K562 (cell line): ENCODE measurements around the gene CCND3. TPM values are rescaled to one million over a fixed set of nuclear protein-coding genes. Genes with fewer than 3 reads are reported as not detected.

Experiments used
- ETV6 ChIP-seq, 3 experiments: fragments of 150-350 bp in 1 of 3; sonication (generic) in 1 of 3; formaldehyde crosslinking in 1 of 3; IDR thresholded peaks; 2 replicates each; pipeline versions ENCODE4 v1.6.1 to v1.8.0; 2014 to 2022; ENCODE audit warnings: borderline replicate concordance in 2 of 3, low read depth in 2 of 3, antibody characterized with exemption in 1 of 3, low read length in 1 of 3, mild to moderate bottlenecking in 1 of 3, missing genetic modification reagents in 1 of 3
- GTF2A2 ChIP-seq: IDR thresholded peaks from 2 replicates; pipeline ENCODE4 v1.6.1; 2016; ENCODE audit warnings: mild to moderate bottlenecking, missing genetic modification characterization, missing compliant biosample characterization
- KAT2B ChIP-seq: IDR thresholded peaks from one replicate; pipeline ENCODE4 v1.6.1; 2012; ENCODE audit warnings: low read depth, mild to moderate bottlenecking, control low read depth, inconsistent platforms, low read length, moderate library complexity
- PHB ChIP-seq: fragments of 250-450 bp; sonication (Bioruptor Pico); IDR thresholded peaks from 2 replicates; pipeline ENCODE4 v1.5.0; 2021
- SMARCA4 ChIP-seq: fragments of 450-650 bp; IDR thresholded peaks from 2 replicates; pipeline ENCODE4 v1.6.1; 2016
- SNIP1 ChIP-seq: fragments of 450-650 bp; IDR thresholded peaks from 2 replicates; pipeline ENCODE4 v1.7.1; 2017; ENCODE audit warnings: low read depth, mild to moderate bottlenecking
- WHSC1 ChIP-seq: IDR thresholded peaks from one replicate; pipeline ENCODE4 v1.6.1; 2012; ENCODE audit warnings: low read length, control low read depth, inconsistent platforms
- ZKSCAN1 ChIP-seq: fragments of 150-350 bp; IDR thresholded peaks from 2 replicates; pipeline ENCODE4 v1.6.1; 2016; ENCODE audit warnings: low read depth, low read length
- ZNF134 ChIP-seq: fragments of 250-450 bp; sonication (Bioruptor Pico); conservative IDR thresholded peaks from 2 replicates; pipeline ENCODE4 v1.4.0; 2020
- ZNF143 ChIP-seq: sonication (generic); formaldehyde crosslinking; IDR thresholded peaks from 2 replicates; pipeline ENCODE4 v1.9.0; 2022; ENCODE audit warnings: mild to moderate bottlenecking, missing genetic modification reagents
- ZNF3 ChIP-seq: fragments of 250-450 bp; sonication (Bioruptor Pico); IDR thresholded peaks from 2 replicates; pipeline ENCODE4 v1.5.0; 2021; ENCODE audit warnings: mild to moderate bottlenecking, moderate library complexity
- ZNF431 ChIP-seq: sonication (generic); formaldehyde crosslinking; IDR thresholded peaks from 2 replicates; pipeline ENCODE4 v1.8.0; 2022; ENCODE audit warnings: mild to moderate bottlenecking, missing genetic modification reagents
- ZNF79 ChIP-seq: fragments of 250-450 bp; sonication (Bioruptor Pico); IDR thresholded peaks from 2 replicates; pipeline ENCODE4 v1.4.0; 2020; ENCODE audit warnings: low read depth, mild to moderate bottlenecking, moderate library complexity
- polyA plus RNA-seq, 8 experiments: library from polyadenylated mRNA; depleted of rRNA in 4 of 8; stranded (reverse) in 5 of 8; unstranded in 3 of 8; fragments of >200 nt; fragmentation: Nextera tagmentation in 2 of 8; fragmentation: Illumina TruSeq in 1 of 8; extraction: Ambion mirVana in 2 of 8; extraction: Trizol in 1 of 8; gene quantifications; 2 replicates each; pipeline versions ENCODE4 v1.2.1 to v1.2.3, GENCODE V29; 2011 to 2014; ENCODE audit warnings: inconsistent platforms in 1 of 8, missing spikeins in 1 of 8
- total RNA-seq, 7 experiments: library from RNA; depleted of rRNA in 6 of 7; stranded (reverse); fragments of >200 nt in 6 of 7; fragmentation: Illumina TruSeq in 2 of 7; extraction: Trizol in 2 of 7; gene quantifications; 2 replicates each; pipeline versions ENCODE4 v1.2.1 to v1.2.3, GENCODE V29; 2011 to 2021; ENCODE audit warnings: low replicate concordance in 1 of 7
- TF ChIP-seq, protein P1 (sequence below): fragments of 450-650 bp; IDR thresholded peaks from one replicate; pipeline ENCODE4 v1.6.1; 2018; ENCODE audit warnings: mild to moderate bottlenecking, moderate library complexity; ENCODE audit not compliant: partially characterized antibody
- TF ChIP-seq, protein P2 (sequence below): sonication (generic); formaldehyde crosslinking; IDR thresholded peaks from 2 replicates; pipeline ENCODE4 v1.8.0; 2022; ENCODE audit warnings: missing genetic modification reagents, mild to moderate bottlenecking, moderate library complexity, borderline replicate concordance
- TF ChIP-seq, protein P3 (sequence below): fragments of 250-450 bp; sonication (Bioruptor Pico); IDR thresholded peaks from 2 replicates; pipeline ENCODE4 v1.8.0; 2022; ENCODE audit warnings: moderate library complexity, mild to moderate bottlenecking, inconsistent platforms
- TF ChIP-seq, protein P4 (sequence below): fragments of 450-650 bp; IDR thresholded peaks from 2 replicates; pipeline ENCODE4 v1.6.1; 2016; ENCODE audit warnings: low read depth, mild to moderate bottlenecking, moderate library complexity
- TF ChIP-seq, protein P5 (sequence below): fragments of 450-650 bp; conservative IDR thresholded peaks from 2 replicates; pipeline ENCODE4 v1.6.1; 2016; ENCODE audit warnings: missing genetic modification characterization, low read depth, mild to moderate bottlenecking, control low read depth, missing compliant biosample characterization
- TF ChIP-seq, protein P6 (sequence below): fragments of 250-450 bp; sonication (Bioruptor Pico); IDR thresholded peaks from 2 replicates; pipeline ENCODE4 v1.5.0; 2022; ENCODE audit warnings: mild to moderate bottlenecking

CCND3 gene
- total and polyA plus RNA-seq, 9 of the 15 experiments (the other 6 are each of a cell fraction or from before 2014, with no cell fraction given), result 21.5 to 204 (median 97.4) TPM

DNA sequence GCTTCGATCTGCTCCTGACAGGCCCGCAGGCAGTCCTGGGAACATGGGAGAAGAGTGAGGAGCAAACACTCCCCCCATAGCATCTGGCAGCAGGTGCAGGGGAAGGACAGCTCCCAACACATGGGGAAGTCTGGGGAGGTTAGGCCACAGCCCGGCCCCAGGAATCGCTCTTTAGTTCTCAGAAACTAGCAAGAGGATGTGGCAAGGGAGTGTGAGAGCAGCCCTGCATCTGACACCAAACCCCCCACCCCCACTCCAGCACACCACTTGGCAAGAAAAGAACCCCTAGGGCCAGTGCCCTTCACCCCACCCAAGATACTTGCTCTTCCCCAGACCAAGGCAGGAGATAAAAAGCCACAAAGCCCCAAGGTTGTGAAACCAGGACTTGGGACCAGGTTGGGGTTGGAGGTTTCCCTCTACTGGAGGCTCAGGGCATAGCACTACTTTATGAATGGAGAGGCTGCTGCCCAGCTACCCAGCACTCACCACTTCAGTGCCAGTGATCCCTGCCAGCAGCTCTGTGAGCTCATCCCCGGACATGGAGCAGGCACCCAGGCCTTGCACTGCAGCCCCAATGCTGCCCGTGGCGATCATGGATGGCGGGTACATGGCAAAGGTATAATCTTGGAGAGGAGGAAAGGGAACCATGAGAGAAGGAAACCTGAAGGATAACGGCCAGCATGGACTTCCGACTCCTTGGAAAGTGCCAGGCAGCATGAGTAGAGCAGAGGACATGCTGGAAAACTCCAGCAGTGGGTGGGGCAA is 5.4 kb downstream of the CCND3 start (continued):
- TF ChIP-seq, protein P1, sequence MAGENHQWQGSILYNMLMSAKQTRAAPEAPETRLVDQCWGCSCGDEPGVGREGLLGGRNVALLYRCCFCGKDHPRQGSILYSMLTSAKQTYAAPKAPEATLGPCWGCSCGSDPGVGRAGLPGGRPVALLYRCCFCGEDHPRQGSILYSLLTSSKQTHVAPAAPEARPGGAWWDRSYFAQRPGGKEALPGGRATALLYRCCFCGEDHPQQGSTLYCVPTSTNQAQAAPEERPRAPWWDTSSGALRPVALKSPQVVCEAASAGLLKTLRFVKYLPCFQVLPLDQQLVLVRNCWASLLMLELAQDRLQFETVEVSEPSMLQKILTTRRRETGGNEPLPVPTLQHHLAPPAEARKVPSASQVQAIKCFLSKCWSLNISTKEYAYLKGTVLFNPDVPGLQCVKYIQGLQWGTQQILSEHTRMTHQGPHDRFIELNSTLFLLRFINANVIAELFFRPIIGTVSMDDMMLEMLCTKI, result no peak
- TF ChIP-seq ZNF143 (CRISPR knock-in tag) (peak; percentile 59; the same call in 1 of the 2 replicates), ETV6 (IDR thresholded peaks at IDR 0.05; ENCODE audit: borderline replicate concordance in 1 of 2, low read depth in 2 of 2, low read length in 1 of 2) (peak; percentile 58 to 91; a peak in 3 of 4 replicates), ETV6 (CRISPR knock-in tag; IDR thresholded peaks at IDR 0.05; ENCODE audit: borderline replicate concordance) (0 out of 2 replicates have a peak, but pooled peaks have one; percentile 17), PHB (CRISPR knock-in tag) (peak; percentile 30; the same call in 1 of the 2 replicates), ZNF3 (no peak), ZNF431 (CRISPR knock-in tag) (peak; percentile 69; the same call in 1 of the 2 replicates), ZNF79 (no peak), ZKSCAN1 (peak; percentile 84), GTF2A2 (tag) (no peak), WHSC1 (no peak), SMARCA4 (peak; percentile 84), SNIP1 (no peak), ZNF134 (CRISPR knock-in tag) (no peak), KAT2B (no peak)
- TF ChIP-seq, protein P2, sequence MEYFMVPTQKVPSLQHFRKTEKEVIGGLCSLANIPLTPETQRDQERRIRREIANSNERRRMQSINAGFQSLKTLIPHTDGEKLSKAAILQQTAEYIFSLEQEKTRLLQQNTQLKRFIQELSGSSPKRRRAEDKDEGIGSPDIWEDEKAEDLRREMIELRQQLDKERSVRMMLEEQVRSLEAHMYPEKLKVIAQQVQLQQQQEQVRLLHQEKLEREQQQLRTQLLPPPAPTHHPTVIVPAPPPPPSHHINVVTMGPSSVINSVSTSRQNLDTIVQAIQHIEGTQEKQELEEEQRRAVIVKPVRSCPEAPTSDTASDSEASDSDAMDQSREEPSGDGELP, result peak; percentile 78
- TF ChIP-seq, protein P3, sequence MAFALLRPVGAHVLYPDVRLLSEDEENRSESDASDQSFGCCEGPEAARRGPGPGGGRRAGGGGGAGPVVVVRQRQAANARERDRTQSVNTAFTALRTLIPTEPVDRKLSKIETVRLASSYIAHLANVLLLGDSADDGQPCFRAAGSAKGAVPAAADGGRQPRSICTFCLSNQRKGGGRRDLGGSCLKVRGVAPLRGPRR (CRISPR knock-in tag), result no peak
- TF ChIP-seq, protein P4, sequence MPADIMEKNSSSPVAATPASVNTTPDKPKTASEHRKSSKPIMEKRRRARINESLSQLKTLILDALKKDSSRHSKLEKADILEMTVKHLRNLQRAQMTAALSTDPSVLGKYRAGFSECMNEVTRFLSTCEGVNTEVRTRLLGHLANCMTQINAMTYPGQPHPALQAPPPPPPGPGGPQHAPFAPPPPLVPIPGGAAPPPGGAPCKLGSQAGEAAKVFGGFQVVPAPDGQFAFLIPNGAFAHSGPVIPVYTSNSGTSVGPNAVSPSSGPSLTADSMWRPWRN, result no peak
- TF ChIP-seq, protein P5, sequence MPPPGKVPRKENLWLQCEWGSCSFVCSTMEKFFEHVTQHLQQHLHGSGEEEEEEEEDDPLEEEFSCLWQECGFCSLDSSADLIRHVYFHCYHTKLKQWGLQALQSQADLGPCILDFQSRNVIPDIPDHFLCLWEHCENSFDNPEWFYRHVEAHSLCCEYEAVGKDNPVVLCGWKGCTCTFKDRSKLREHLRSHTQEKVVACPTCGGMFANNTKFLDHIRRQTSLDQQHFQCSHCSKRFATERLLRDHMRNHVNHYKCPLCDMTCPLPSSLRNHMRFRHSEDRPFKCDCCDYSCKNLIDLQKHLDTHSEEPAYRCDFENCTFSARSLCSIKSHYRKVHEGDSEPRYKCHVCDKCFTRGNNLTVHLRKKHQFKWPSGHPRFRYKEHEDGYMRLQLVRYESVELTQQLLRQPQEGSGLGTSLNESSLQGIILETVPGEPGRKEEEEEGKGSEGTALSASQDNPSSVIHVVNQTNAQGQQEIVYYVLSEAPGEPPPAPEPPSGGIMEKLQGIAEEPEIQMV (tag), result no peak
- TF ChIP-seq, protein P6, sequence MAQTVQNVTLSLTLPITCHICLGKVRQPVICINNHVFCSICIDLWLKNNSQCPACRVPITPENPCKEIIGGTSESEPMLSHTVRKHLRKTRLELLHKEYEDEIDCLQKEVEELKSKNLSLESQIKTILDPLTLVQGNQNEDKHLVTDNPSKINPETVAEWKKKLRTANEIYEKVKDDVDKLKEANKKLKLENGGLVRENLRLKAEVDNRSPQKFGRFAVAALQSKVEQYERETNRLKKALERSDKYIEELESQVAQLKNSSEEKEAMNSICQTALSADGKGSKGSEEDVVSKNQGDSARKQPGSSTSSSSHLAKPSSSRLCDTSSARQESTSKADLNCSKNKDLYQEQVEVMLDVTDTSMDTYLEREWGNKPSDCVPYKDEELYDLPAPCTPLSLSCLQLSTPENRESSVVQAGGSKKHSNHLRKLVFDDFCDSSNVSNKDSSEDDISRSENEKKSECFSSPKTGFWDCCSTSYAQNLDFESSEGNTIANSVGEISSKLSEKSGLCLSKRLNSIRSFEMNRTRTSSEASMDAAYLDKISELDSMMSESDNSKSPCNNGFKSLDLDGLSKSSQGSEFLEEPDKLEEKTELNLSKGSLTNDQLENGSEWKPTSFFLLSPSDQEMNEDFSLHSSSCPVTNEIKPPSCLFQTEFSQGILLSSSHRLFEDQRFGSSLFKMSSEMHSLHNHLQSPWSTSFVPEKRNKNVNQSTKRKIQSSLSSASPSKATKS (CRISPR knock-in tag), result no peak
